Measurements from ENCODE around the gene PAQR9. TPM values are rescaled to one million over a fixed set of nuclear protein-coding genes. Genes with fewer than 3 reads are reported as not detected.

Gene PAQR9
- total and polyA plus RNA-seq, 2 of the 13 experiments (the other 11 are each of a cell fraction or from before 2014, with no cell fraction given) = 3.7 to 10.3 TPM

GRCh38 chr3:142976621-142977398 lies 13.3 kb upstream of the PAQR9 start (continued):
- TF ChIP-seq ZNF160 (CRISPR knock-in tag; IDR thresholded peaks at IDR 0.05) (no peak), SAFB2 (CRISPR knock-in tag; IDR thresholded peaks at IDR 0.05; ENCODE audit: borderline replicate concordance, low read depth) (no peak), UBTF (CRISPR knock-in tag; IDR thresholded peaks at IDR 0.05) (peak; percentile 43; the same call in 1 of the 2 replicates), ZNF235 (CRISPR knock-in tag; IDR thresholded peaks at IDR 0.05; ENCODE audit: borderline replicate concordance) (no peak), HIVEP1 (CRISPR knock-in tag; IDR thresholded peaks at IDR 0.05) (no peak), ZNF790 (CRISPR knock-in tag; IDR thresholded peaks at IDR 0.05; ENCODE audit: borderline replicate concordance) (no peak), EP300 (IDR thresholded peaks at IDR 0.05; ENCODE audit: low read depth in 2 of 2, low read length in 2 of 2) (peak in 1 of 2 experiments; percentile 47; a peak in 2 of 4 replicates), EP300 (CRISPR knock-in tag; IDR thresholded peaks at IDR 0.05; ENCODE audit: borderline replicate concordance) (0 out of 2 replicates have a peak, but pooled peaks have one; percentile 42), AGO1 (IDR thresholded peaks at IDR 0.05; ENCODE audit: low read depth, low read length, poor library complexity, severe bottlenecking) (no peak), REXO4 (CRISPR knock-in tag; IDR thresholded peaks at IDR 0.05; ENCODE audit: borderline replicate concordance) (no peak), ESRRA (CRISPR knock-in tag; IDR thresholded peaks at IDR 0.05; ENCODE audit: low read depth) (0 out of 2 replicates have a peak, but pooled peaks have one; percentile 61), HNRNPUL1 (IDR thresholded peaks at IDR 0.05; ENCODE audit: low read depth, low read length) (no peak), RBAK (CRISPR knock-in tag; IDR thresholded peaks at IDR 0.05) (no peak), GABPB1 (CRISPR knock-in tag; IDR thresholded peaks at IDR 0.05) (no peak), TFDP1 (CRISPR knock-in tag; IDR thresholded peaks at IDR 0.05; ENCODE audit: borderline replicate concordance) (0 out of 2 replicates have a peak, but pooled peaks have one; percentile 15), PHF21A (CRISPR knock-in tag; IDR thresholded peaks at IDR 0.05) (peak; percentile 43; the same call in 1 of the 2 replicates), IKZF1 (IDR thresholded peaks at IDR 0.05) (no peak), ZNF615 (CRISPR knock-in tag; IDR thresholded peaks at IDR 0.05; ENCODE audit: borderline replicate concordance) (no peak), KDM1A (CRISPR knock-in tag; IDR thresholded peaks at IDR 0.05) (peak; percentile 55; the same call in 1 of the 2 replicates), TMF1 (CRISPR knock-in tag; IDR thresholded peaks at IDR 0.05; ENCODE audit: low read depth) (no peak), TBL1XR1 (IDR thresholded peaks at IDR 0.05; ENCODE audit: borderline replicate concordance, low read length, partially characterized antibody) (no peak), SRY (CRISPR knock-in tag; IDR thresholded peaks at IDR 0.05) (no peak), HOMEZ (CRISPR knock-in tag; IDR thresholded peaks at IDR 0.05; ENCODE audit: low read depth) (peak; percentile 74), ZFP36L1 (CRISPR knock-in tag; IDR thresholded peaks at IDR 0.05) (no peak), BRCA1 (CRISPR knock-in tag; IDR thresholded peaks at IDR 0.05) (no peak)
